Endometrial microvascular endothelial cells (primary cell): ENCODE measurements around the gene MEFV. TPM values are rescaled to one million over a fixed set of nuclear protein-coding genes. Genes with fewer than 3 reads are reported as not detected.

ENCODE experiments used
- total RNA-seq: library from RNA; depleted of rRNA; stranded (reverse); fragments of >200 nt; gene quantifications from one replicate; pipeline ENCODE4 v1.2.3, GENCODE V29; 2015; ENCODE audit errors: inconsistent ontology term

The MEFV gene
- total RNA-seq, 1 donor from 2014 or later: not detected

Other genes starting within 250 kb of the MEFV start
- gene CLDN9, start 243.7 kb downstream of the MEFV start, total RNA-seq: not detected
- not detected for gene CLDN6, start 238.4 kb downstream of the MEFV start, total RNA-seq
- gene TNFRSF12A, start 236.3 kb downstream of the MEFV start, total RNA-seq: 263 TPM
- 13.2 TPM for gene HCFC1R1, start 232.7 kb downstream of the MEFV start, total RNA-seq
- 23.8 TPM for gene THOC6, start 232.6 kb downstream of the MEFV start, total RNA-seq
- gene BICDL2, start 219.7 kb downstream of the MEFV start, total RNA-seq: not detected
- not detected for gene MMP25, start 210.1 kb downstream of the MEFV start, total RNA-seq
- 364 TPM for gene IL32, start 191.0 kb downstream of the MEFV start, total RNA-seq
- gene ZSCAN10, start 157.3 kb downstream of the MEFV start, total RNA-seq: not detected
- 16.2 TPM for gene ZNF205, start 144.0 kb downstream of the MEFV start, total RNA-seq
- gene ZNF213, start 121.6 kb downstream of the MEFV start, total RNA-seq: 3.5 TPM
- not detected for gene OR1F1, start 68.4 kb downstream of the MEFV start, total RNA-seq
- gene ZNF200, start 21.5 kb downstream of the MEFV start, total RNA-seq: 9.8 TPM
- 44.5 TPM for gene ZNF263, start 26.9 kb upstream of the MEFV start, total RNA-seq
- gene TIGD7, start 48.8 kb upstream of the MEFV start, total RNA-seq: 0.93 TPM
- gene ZNF75A, start 48.9 kb upstream of the MEFV start, total RNA-seq: 9.4 TPM
- not detected for gene OR2C1, start 99.3 kb upstream of the MEFV start, total RNA-seq
- 8.6 TPM for gene ZSCAN32, start 144.4 kb upstream of the MEFV start, total RNA-seq
- gene ZNF174, start 144.6 kb upstream of the MEFV start, total RNA-seq: 10.2 TPM
- gene ZNF597, start 186.9 kb upstream of the MEFV start, total RNA-seq: 1.7 TPM
- gene NAA60, start 187.0 kb upstream of the MEFV start, total RNA-seq: 14.8 TPM
- not detected for gene C16orf90, start 238.9 kb upstream of the MEFV start, total RNA-seq
- gene CLUAP1, start 244.4 kb upstream of the MEFV start, total RNA-seq: 3.9 TPM